Subcutaneous adipose tissue (tissue), 4 donors: ENCODE measurements around the gene ZBTB7C. TPM values are rescaled to one million over a fixed set of nuclear protein-coding genes. Genes with fewer than 3 reads are reported as not detected.

Experiments
- total RNA-seq, 4 donors: library from RNA; depleted of rRNA; stranded (reverse); fragments of >200 nt; gene quantifications; one replicate each; pipeline ENCODE4 v1.1.0, GENCODE V29; 2016
- TF ChIP-seq, protein P1 (sequence below): fragments of 450-650 bp; IDR thresholded peaks from one replicate; pipeline ENCODE4 v1.5.1; 2016; ENCODE audit warnings: low read depth, mild to moderate bottlenecking, control low read depth, antibody characterized with exemption, moderate library complexity

ZBTB7C gene
- total RNA-seq, 4 donors from 2014 or later = 1.0 to 5.5 (median 4.4) TPM

DNA sequence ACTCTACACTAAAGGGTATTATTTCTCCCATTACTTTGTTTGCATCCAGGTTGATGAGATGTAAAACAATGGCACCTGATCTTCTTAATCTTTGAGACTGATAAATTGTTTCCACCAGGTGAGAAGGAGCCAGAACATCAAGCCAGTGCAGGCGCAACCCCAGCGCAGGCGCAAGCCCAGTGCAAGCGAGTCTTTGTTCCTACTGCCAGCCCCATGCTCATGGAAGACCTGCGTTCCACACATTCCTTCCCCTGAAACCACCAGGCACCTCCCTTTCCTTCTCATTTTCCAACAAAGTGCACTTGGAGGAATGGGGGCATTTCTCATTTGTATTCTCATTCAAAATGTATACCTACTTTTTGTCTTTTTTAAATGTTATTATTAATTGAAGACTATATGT lies 290.0 kb downstream of the ZBTB7C start:
- TF ChIP-seq, protein P1, sequence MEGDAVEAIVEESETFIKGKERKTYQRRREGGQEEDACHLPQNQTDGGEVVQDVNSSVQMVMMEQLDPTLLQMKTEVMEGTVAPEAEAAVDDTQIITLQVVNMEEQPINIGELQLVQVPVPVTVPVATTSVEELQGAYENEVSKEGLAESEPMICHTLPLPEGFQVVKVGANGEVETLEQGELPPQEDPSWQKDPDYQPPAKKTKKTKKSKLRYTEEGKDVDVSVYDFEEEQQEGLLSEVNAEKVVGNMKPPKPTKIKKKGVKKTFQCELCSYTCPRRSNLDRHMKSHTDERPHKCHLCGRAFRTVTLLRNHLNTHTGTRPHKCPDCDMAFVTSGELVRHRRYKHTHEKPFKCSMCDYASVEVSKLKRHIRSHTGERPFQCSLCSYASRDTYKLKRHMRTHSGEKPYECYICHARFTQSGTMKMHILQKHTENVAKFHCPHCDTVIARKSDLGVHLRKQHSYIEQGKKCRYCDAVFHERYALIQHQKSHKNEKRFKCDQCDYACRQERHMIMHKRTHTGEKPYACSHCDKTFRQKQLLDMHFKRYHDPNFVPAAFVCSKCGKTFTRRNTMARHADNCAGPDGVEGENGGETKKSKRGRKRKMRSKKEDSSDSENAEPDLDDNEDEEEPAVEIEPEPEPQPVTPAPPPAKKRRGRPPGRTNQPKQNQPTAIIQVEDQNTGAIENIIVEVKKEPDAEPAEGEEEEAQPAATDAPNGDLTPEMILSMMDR = no peak

DNA sequence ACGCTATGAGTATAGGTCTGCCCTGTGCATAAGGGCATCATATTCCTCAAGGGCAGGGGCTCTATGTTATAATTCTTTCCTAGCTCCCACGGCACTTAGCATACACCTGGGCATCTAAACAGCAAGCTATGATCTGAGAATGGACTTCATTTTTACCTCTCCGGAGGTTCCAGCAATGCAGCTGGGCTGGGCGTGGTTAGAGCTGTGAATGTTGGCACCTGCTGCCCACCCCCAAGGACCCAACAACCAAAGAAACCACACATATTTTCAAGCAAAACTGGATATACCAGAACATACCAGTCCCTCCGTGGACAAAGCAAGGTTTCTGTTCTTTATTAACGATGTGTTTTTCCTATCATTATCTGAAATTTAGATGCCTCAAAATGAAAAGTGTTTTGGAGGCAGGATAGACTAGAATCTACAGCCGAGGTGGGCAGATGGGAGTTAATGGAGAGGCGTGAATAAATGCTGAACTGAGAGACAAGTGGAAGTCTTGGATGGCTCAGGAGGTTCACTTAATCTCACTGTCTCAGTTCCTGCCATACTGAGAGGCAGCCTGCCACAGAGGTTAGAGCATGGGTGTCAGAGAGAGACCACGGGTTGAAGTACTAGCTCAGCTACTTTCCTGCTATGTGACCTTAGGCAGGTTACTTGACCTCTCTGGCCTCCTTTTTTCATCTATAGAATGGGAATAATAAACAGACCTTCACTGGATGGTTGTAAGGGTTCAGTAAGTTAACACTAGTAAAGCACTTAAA lies 292.1 kb downstream of the ZBTB7C start:
- TF ChIP-seq, protein P1 = no peak

DNA sequence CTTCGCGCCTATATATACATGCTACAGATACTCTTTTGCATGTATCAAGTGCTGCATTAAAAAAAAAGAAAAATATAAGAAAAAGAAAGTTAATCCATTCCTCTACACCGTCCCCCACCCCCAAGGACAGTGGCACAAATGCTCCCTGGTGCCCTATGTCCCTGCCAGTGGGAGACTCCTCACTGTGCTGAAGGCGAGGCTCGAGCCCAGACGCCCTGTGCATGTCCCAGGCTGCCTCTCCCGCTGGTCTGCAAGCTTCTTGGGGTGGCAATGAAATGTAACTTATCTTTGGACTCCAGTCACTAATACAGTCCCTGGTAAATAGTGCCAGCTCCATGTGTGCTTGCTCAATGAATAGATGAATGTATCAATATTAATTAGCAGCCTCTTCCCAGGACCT lies 293.2 kb downstream of the ZBTB7C start:
- TF ChIP-seq, protein P1 = no peak

DNA sequence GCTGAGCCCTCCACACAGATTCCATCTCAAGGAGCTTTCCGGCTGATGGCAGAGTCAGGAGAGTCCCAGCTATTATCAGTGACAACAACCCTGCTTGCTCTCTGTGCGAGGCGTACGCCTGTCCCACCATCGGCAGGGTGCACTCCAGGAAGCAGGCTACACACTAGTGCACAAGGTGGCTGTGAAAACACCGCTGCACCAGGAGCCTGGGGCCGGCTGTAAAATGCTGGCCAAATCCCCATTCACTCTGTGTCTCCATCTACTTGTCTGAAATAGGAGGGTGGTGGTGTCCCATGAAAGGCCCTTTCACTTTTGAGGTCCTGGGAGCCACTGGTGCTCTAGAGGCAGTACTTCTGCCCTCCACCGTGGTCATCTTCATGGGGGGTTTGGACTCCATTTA lies 295.5 kb downstream of the ZBTB7C start:
- TF ChIP-seq, protein P1 = no peak

DNA sequence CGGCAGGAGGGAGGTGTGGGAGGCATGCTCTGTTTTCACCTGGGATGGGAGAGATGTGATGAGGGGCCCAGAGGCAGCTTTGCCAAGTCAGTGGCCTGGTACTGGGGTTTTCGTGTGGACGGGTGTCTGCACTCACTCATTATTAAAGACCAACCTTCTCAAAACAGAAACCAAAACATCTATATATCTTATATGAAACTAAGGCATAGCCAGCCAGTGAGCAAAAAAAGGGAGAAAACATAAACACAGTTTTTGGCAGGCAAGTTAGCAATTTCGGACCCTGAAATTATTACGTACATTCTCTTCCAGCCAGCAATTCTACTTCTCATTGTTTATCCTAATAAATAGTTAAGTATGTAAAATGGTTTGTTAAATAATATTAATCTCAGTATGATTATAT lies 297.6 kb downstream of the ZBTB7C start:
- TF ChIP-seq, protein P1 = no peak

DNA sequence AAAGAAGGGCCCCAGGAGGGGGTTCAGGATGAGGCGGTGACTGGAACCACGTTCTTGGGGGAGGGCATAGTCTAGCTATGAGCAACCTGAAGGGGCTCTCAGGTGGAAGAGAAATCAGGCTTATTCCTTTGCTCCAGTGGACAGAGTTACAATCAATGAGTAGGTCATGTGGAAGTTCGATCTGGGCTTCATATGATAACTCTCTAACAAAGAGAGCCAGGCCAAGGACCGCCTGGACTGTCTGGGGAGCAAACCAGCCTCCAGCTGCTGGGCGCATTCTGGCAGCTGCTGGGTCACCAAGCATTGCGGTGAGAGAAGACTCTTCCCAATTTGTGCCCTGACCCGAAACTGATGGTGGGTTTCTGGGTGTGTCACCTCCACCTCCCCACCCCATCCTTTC lies 298.4 kb downstream of the ZBTB7C start:
- TF ChIP-seq, protein P1 = no peak

DNA sequence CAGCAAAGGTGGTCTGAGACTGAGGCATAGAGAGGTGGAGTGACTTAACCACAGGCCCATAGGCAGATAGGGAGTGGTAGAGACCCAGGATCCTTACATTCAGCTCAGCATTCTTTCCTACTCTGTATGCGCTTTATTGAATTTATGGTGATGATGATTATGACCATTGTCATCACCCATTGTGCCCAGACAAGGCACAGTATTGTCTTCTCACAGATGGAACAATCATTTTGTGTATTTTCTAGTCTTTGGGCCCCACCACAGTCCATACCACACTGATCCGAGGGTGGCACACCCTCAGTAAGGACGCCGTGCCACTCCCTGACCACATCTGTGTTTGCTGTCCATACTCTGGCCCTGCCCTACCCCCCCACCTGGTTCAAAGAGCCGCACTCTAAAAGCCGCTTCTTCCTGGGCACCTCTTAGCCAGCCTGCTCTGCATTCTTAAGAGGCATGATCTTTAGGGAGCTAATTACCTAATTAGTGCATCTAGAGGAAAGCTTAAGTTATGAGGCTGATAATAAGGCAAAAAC lies 299.2 kb downstream of the ZBTB7C start:
- TF ChIP-seq, protein P1 = no peak
